Neural cell (in vitro differentiated cells): Measurements from ENCODE around the gene CMTM6. TPM values are rescaled to one million over a fixed set of nuclear protein-coding genes. Genes with fewer than 3 reads are reported as not detected.

ENCODE experiments used
- H2AFZ ChIP-seq: fragments of 200-600, 300-800 bp; sonication (generic), shearing (Covaris generic); 2 replicates; pipeline ENCODE4 v1.6.0; 2014; ENCODE audit warnings: low read depth, mild to moderate bottlenecking, antibody characterized with exemption, low read length, moderate library complexity
- H3F3A ChIP-seq: fragments of 200-600 bp; shearing (Covaris generic); 2 replicates; pipeline ENCODE4 v1.6.1; 2016; ENCODE audit warnings: mild to moderate bottlenecking, moderate library complexity, mixed read lengths, antibody characterized with exemption, low read length; ENCODE audit not compliant: insufficient read depth, poor library complexity, severe bottlenecking
- H3K27ac ChIP-seq: fragments of 200-600, 300-800 bp; sonication (generic), shearing (Covaris generic); 2 replicates; pipeline ENCODE4 v1.5.1; 2014; ENCODE audit warnings: mild to moderate bottlenecking, low read length, moderate library complexity
- H3K27me3 ChIP-seq: fragments of 300-800, 200-600 bp; sonication (generic), shearing (Covaris generic); 2 replicates; pipeline ENCODE4 v1.6.0; 2014; ENCODE audit warnings: mild to moderate bottlenecking, low read depth, low read length, moderate library complexity; ENCODE audit not compliant: insufficient read depth
- H3K36me3 ChIP-seq: fragments of 300-800, 200-600 bp; sonication (generic), shearing (Covaris generic); 2 replicates; pipeline ENCODE4 v1.5.1; 2014; ENCODE audit warnings: mild to moderate bottlenecking, antibody characterized with exemption, low read length, moderate library complexity; ENCODE audit not compliant: insufficient read depth
- H3K4me2 ChIP-seq: fragments of 300-800, 200-600 bp; sonication (generic), shearing (Covaris generic); 2 replicates; pipeline ENCODE4 v1.6.0; 2014; ENCODE audit warnings: mild to moderate bottlenecking, low read length
- H3K4me3 ChIP-seq: fragments of 300-800, 200-600 bp; sonication (generic), shearing (Covaris generic); 2 replicates; pipeline ENCODE4 v1.5.1; 2014; ENCODE audit warnings: mild to moderate bottlenecking, low read length, moderate library complexity
- H3K79me2 ChIP-seq: fragments of 200-600 bp; shearing (Covaris generic); replicated peaks from 2 replicates; pipeline ENCODE4 v1.6.0; 2014; ENCODE audit warnings: mild to moderate bottlenecking, low read length, moderate library complexity; ENCODE audit not compliant: insufficient read depth
- H3K9ac ChIP-seq: fragments of 300-800, 200-600 bp; sonication (generic), shearing (Covaris generic); 2 replicates; pipeline ENCODE4 v1.6.1; 2016; ENCODE audit warnings: mild to moderate bottlenecking, low read length, mixed read lengths
- H3K9me2 ChIP-seq: fragments of 200-600 bp; shearing (Covaris generic); 2 replicates; pipeline ENCODE4 v1.6.1; 2016; ENCODE audit warnings: mild to moderate bottlenecking, low read length, mixed read lengths; ENCODE audit not compliant: insufficient read depth
- H3K9me3 ChIP-seq: fragments of 200-600, 300-800 bp; sonication (generic), shearing (Covaris generic); 2 replicates; pipeline ENCODE4 v1.6.1; 2016; ENCODE audit warnings: mild to moderate bottlenecking, mixed run types, low read length, moderate library complexity, mixed read lengths
- H4K20me1 ChIP-seq: fragments of 200-600 bp; shearing (Covaris generic); 2 replicates; pipeline ENCODE4 v1.6.1; 2016; ENCODE audit warnings: mild to moderate bottlenecking, mixed run types; ENCODE audit not compliant: insufficient read depth
- EP300 ChIP-seq: fragments of 450-650 bp; conservative IDR thresholded peaks from 2 replicates; pipeline ENCODE4 v1.6.1; 2014; ENCODE audit warnings: antibody characterized with exemption, mild to moderate bottlenecking, moderate library complexity; ENCODE audit not compliant: poor library complexity, severe bottlenecking
- EZH2 ChIP-seq: fragments of 200-600, 300-800 bp; shearing (Covaris generic), sonication (generic); IDR thresholded peaks from 2 replicates; pipeline ENCODE4 v1.6.1; 2014; ENCODE audit warnings: antibody characterized with exemption, low read length, borderline replicate concordance, mild to moderate bottlenecking; ENCODE audit not compliant: insufficient read depth, poor library complexity, severe bottlenecking
- MXI1 ChIP-seq: fragments of 450-650 bp; conservative IDR thresholded peaks from 2 replicates; pipeline ENCODE4 v1.6.1; 2014; ENCODE audit warnings: antibody characterized with exemption, mild to moderate bottlenecking; ENCODE audit not compliant: poor library complexity, severe bottlenecking
- POLR2AphosphoS5 ChIP-seq: IDR thresholded peaks from 2 replicates; pipeline ENCODE4 v1.6.1; 2012
- RAD21 ChIP-seq: fragments of 450-650 bp; conservative IDR thresholded peaks from 2 replicates; pipeline ENCODE4 v1.6.1; 2014; ENCODE audit warnings: antibody characterized with exemption, mild to moderate bottlenecking, moderate library complexity
- SMC3 ChIP-seq: fragments of 450-650 bp; conservative IDR thresholded peaks from 2 replicates; pipeline ENCODE4 v1.6.1; 2014; ENCODE audit warnings: antibody characterized with exemption, mild to moderate bottlenecking, moderate library complexity; ENCODE audit not compliant: poor library complexity
- TAF1 ChIP-seq: IDR thresholded peaks from 2 replicates; pipeline ENCODE4 v1.6.1; 2012; ENCODE audit warnings: low read depth
- polyA plus RNA-seq: library from polyadenylated mRNA; depleted of rRNA; stranded (reverse); fragments of >200 nt; gene quantifications from 2 replicates; pipeline ENCODE4 v1.2.3, GENCODE V29; 2014
- TF ChIP-seq, protein P1 (sequence below): fragments of 450-650 bp; IDR thresholded peaks from 2 replicates; pipeline ENCODE4 v1.5.1; 2014; ENCODE audit warnings: antibody characterized with exemption, mild to moderate bottlenecking, moderate library complexity; ENCODE audit not compliant: poor library complexity, severe bottlenecking
- TF ChIP-seq, protein P2 (sequence below): IDR thresholded peaks from 2 replicates; pipeline ENCODE4 v1.6.1; 2012; ENCODE audit warnings: borderline replicate concordance

CMTM6 gene
- polyA plus RNA-seq, 1 donor from 2014 or later: 12.8 TPM

DNA sequence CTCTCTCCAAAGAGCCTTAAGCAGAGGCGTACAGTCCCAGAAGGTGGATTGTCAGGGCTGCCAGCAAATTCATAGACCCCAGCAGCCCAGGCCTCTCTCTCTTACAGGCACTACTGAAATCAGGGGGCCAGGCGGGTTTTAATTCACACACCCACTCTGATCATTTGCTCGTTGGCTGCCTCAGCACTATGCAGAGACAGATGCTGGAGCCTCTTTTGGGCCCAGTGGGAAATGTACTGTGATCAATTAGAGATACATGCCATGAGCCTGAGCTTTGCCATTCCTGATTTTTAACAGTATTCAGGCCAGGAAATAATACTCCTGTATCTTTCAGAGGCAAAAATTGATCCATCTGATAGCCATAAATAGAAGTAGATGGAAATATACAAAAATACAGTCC, 53.0 kb downstream of the CMTM6 start:
- H3K9ac ChIP-seq: no peak overlapping the region
- no peaks in the 10 kb centered on the region for H3K9me3 ChIP-seq
- H3K27me3 ChIP-seq: no peaks in the 10 kb centered on the region
- TF ChIP-seq RAD21 (no peak), TAF1 (no peak), MXI1 (no peak), POLR2AphosphoS5 (no peak), SMC3 (no peak), EP300 (no peak), EZH2 (no peak)
- TF ChIP-seq, protein P1, sequence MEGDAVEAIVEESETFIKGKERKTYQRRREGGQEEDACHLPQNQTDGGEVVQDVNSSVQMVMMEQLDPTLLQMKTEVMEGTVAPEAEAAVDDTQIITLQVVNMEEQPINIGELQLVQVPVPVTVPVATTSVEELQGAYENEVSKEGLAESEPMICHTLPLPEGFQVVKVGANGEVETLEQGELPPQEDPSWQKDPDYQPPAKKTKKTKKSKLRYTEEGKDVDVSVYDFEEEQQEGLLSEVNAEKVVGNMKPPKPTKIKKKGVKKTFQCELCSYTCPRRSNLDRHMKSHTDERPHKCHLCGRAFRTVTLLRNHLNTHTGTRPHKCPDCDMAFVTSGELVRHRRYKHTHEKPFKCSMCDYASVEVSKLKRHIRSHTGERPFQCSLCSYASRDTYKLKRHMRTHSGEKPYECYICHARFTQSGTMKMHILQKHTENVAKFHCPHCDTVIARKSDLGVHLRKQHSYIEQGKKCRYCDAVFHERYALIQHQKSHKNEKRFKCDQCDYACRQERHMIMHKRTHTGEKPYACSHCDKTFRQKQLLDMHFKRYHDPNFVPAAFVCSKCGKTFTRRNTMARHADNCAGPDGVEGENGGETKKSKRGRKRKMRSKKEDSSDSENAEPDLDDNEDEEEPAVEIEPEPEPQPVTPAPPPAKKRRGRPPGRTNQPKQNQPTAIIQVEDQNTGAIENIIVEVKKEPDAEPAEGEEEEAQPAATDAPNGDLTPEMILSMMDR: no peak
- TF ChIP-seq, protein P2, sequence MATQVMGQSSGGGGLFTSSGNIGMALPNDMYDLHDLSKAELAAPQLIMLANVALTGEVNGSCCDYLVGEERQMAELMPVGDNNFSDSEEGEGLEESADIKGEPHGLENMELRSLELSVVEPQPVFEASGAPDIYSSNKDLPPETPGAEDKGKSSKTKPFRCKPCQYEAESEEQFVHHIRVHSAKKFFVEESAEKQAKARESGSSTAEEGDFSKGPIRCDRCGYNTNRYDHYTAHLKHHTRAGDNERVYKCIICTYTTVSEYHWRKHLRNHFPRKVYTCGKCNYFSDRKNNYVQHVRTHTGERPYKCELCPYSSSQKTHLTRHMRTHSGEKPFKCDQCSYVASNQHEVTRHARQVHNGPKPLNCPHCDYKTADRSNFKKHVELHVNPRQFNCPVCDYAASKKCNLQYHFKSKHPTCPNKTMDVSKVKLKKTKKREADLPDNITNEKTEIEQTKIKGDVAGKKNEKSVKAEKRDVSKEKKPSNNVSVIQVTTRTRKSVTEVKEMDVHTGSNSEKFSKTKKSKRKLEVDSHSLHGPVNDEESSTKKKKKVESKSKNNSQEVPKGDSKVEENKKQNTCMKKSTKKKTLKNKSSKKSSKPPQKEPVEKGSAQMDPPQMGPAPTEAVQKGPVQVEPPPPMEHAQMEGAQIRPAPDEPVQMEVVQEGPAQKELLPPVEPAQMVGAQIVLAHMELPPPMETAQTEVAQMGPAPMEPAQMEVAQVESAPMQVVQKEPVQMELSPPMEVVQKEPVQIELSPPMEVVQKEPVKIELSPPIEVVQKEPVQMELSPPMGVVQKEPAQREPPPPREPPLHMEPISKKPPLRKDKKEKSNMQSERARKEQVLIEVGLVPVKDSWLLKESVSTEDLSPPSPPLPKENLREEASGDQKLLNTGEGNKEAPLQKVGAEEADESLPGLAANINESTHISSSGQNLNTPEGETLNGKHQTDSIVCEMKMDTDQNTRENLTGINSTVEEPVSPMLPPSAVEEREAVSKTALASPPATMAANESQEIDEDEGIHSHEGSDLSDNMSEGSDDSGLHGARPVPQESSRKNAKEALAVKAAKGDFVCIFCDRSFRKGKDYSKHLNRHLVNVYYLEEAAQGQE: no peak
- H3K4me2 ChIP-seq: no peak overlapping the region
- no peaks in the 10 kb centered on the region for H3K9me2 ChIP-seq
- no peak overlapping the region for H3K27ac ChIP-seq
- no peaks in the 10 kb centered on the region for H3K36me3 ChIP-seq
- H3K4me3 ChIP-seq: no peak overlapping the region
- no peaks in the 10 kb centered on the region for H4K20me1 ChIP-seq
- H3K79me2 ChIP-seq: no peaks in the 10 kb centered on the region
- H3F3A ChIP-seq: no peaks in the 10 kb centered on the region
- no peak overlapping the region for H2AFZ ChIP-seq

DNA sequence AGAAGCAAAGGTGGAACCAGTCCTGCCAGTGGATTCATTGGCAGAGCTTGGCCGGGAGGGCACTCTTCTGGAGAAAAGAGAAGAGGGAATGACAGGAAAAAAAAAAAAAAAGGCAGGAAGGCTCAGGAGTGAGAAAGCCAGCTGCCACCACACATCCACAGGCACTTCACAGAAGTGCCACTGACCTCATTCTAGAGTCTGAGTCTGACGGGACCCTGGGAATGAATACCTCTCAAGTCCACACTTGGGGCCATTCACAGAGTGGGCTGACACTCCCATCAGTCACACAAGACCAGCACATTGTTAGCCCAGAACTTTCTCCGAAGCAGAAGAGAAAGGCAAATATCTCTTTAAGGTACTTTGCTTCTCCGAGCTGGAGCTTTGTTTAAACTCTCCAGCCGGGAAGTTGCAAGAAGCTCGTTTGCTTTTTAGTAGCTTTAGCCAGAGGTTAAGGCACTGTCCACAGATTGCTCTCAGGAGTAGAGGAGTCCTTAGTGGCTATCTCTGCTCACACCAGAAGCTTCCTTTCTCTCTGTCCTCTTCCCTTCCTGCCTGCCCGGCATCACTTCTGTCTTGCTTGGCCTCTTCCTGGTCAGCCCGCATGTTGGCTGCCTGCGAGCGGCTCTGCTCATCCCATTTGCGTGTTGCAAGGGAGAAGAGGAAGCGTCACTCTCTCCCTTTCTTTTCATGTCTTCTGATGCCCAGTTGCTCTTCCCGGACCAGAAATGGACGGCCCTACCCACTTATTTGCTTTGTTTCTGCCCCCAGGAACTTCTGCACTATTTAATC, 53.8 kb downstream of the CMTM6 start:
- TF ChIP-seq POLR2AphosphoS5 (no peak), SMC3 (no peak), TAF1 (no peak), RAD21 (no peak), EP300 (no peak), EZH2 (no peak)
- TF ChIP-seq, protein P1: no peak
- TF ChIP-seq, protein P2: no peak

More for the DNA sequence above, 53.8 kb downstream of the CMTM6 start:
- Histone ChIP-seq H4K20me1 (no peaks in the 10 kb centered on the region), H3K27me3 (no peaks in the 10 kb centered on the region), H3K4me3 (no peak overlapping the region), H3K9me3 (no peaks in the 10 kb centered on the region), H3F3A (no peaks in the 10 kb centered on the region), H3K27ac (no peak overlapping the region), H3K36me3 (no peaks in the 10 kb centered on the region), H3K9ac (no peak overlapping the region), H3K9me2 (no peaks in the 10 kb centered on the region), H3K4me2 (no peak overlapping the region), H3K79me2 (no peaks in the 10 kb centered on the region), H2AFZ (no peak overlapping the region)
